ENCODE results near the gene ENO2.

DNA sequence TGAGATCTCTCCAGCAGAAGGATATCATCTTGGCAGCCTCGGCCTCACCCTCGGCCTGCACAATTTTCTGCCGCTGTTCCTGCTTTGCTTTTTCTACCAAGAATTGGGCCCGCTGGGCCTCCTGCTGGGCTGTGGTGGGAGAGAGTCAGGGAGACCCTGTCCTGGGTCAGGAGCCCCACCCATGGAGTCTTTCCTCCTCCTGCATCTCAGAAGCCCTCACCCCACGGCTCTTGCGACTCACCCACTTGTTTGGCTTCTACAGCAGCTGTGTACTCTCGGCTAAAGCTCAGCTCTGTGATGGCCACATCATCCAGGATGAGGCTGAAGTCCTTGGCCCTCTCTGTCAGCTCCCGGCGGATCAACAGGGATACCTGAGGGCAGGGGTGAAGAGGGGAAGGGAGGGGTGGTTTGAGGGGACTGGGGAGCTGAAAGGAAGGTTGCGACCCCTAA lies 53.3 kb downstream of the ENO2 start:
- TF ChIP-seq POLR2A (IDR thresholded peaks at IDR 0.05): no peak
- TF ChIP-seq, protein P1, sequence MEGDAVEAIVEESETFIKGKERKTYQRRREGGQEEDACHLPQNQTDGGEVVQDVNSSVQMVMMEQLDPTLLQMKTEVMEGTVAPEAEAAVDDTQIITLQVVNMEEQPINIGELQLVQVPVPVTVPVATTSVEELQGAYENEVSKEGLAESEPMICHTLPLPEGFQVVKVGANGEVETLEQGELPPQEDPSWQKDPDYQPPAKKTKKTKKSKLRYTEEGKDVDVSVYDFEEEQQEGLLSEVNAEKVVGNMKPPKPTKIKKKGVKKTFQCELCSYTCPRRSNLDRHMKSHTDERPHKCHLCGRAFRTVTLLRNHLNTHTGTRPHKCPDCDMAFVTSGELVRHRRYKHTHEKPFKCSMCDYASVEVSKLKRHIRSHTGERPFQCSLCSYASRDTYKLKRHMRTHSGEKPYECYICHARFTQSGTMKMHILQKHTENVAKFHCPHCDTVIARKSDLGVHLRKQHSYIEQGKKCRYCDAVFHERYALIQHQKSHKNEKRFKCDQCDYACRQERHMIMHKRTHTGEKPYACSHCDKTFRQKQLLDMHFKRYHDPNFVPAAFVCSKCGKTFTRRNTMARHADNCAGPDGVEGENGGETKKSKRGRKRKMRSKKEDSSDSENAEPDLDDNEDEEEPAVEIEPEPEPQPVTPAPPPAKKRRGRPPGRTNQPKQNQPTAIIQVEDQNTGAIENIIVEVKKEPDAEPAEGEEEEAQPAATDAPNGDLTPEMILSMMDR (IDR thresholded peaks at IDR 0.05 in 4 of 5, conservative IDR thresholded peaks at IDR 0.05 in 1 of 5): no peak

Data from gastrocnemius medialis (tissue), 4 donors.